SU-DHL-6 (cell line): ENCODE results near the gene OR5D16.

Experiments
- CTCF ChIP-seq: fragments of 200-600 bp; sonication (generic); IDR thresholded peaks from one replicate; pipeline ENCODE4 v1.5.1; 2017; ENCODE audit warnings: antibody characterized with exemption, mild to moderate bottlenecking, low read length, moderate library complexity; ENCODE audit not compliant: insufficient read depth, poor library complexity, severe bottlenecking
- EZH2phosphoT487 ChIP-seq: fragments of 200-600 bp; sonication (generic), shearing (Covaris generic); conservative IDR thresholded peaks from 2 replicates; pipeline ENCODE4 v1.6.1; 2018; ENCODE audit warnings: mild to moderate bottlenecking, antibody characterized with exemption, low read length, moderate library complexity, mixed read lengths

DNA sequence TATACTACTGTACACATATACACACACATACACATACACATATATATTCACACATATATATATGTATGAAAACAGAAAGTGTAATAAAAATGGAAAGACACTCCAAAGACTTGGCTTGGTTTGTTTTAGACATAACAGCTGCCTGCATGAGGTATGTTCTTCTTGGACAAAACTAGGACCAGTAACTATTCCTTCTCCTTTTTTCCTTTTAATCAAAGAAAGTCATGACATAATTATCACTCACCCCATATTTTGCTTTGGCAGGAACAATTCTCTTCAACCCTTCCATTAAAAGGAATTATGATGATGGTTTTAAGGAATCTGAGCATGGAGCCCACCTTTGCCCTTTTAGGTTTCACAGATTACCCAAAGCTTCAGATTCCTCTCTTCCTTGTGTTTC lies 43.3 kb upstream of the OR5D16 start, which contains the start of gene OR5D14:
- TF ChIP-seq EZH2phosphoT487 (no peak), CTCF (no peak)
